Testis (tissue), 2 donors: Measurements from ENCODE around the gene PARP6.

ENCODE experiments used
- CTCF ChIP-seq, 3 experiments: fragments of 450-650 bp in 2 of 3; fragments of 200-600 bp in 1 of 3; sonication (generic) in 1 of 3; IDR thresholded peaks; one replicate each; pipeline ENCODE4 v1.5.1; 2016 to 2019; ENCODE audit warnings: antibody characterized with exemption in 3 of 3, mild to moderate bottlenecking in 2 of 3, moderate library complexity in 1 of 3
- POLR2A ChIP-seq: fragments of 450-650 bp; IDR thresholded peaks from one replicate; pipeline ENCODE4 v1.6.1; 2017; ENCODE audit warnings: antibody characterized with exemption, mild to moderate bottlenecking, moderate library complexity

- TF ChIP-seq CTCF (IDR thresholded peaks at IDR 0.05) (no peak), POLR2A (no peak)
Observed at GRCh38 chr15:72216079-72216478, 56.3 kb downstream of the PARP6 start.
